ENCODE data around the gene DNAI2. TPM values are rescaled to one million over a fixed set of nuclear protein-coding genes. Genes with fewer than 3 reads are reported as not detected.

The DNAI2 gene
- total and polyA plus RNA-seq, 7 donors: 0.10 TPM; not detected in 6

GRCh38 chr17:74326506-74326905 lies 52.5 kb downstream of the DNAI2 start:
- intact Hi-C loops (cut with DNase I): no loop called here
- no peaks in the 10 kb centered on the region for H3K36me3 ChIP-seq
- peaks cover 11 to 55% (median 33%) of the 10 kb centered on the region in 3 donors for H3K27me3 ChIP-seq
- peaks cover 0 to 20% (median 15%) of the 10 kb centered on the region in 4 donors for H3K4me1 ChIP-seq
- H3K27ac ChIP-seq: no peak overlapping the region
- TF ChIP-seq POLR2A (IDR thresholded peaks at IDR 0.05): no peak
- TF ChIP-seq, protein P1, sequence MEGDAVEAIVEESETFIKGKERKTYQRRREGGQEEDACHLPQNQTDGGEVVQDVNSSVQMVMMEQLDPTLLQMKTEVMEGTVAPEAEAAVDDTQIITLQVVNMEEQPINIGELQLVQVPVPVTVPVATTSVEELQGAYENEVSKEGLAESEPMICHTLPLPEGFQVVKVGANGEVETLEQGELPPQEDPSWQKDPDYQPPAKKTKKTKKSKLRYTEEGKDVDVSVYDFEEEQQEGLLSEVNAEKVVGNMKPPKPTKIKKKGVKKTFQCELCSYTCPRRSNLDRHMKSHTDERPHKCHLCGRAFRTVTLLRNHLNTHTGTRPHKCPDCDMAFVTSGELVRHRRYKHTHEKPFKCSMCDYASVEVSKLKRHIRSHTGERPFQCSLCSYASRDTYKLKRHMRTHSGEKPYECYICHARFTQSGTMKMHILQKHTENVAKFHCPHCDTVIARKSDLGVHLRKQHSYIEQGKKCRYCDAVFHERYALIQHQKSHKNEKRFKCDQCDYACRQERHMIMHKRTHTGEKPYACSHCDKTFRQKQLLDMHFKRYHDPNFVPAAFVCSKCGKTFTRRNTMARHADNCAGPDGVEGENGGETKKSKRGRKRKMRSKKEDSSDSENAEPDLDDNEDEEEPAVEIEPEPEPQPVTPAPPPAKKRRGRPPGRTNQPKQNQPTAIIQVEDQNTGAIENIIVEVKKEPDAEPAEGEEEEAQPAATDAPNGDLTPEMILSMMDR (IDR thresholded peaks at IDR 0.05): no peak
- no peak for TF ChIP-seq POLR2AphosphoS5 (IDR thresholded peaks at IDR 0.05)
- no peak for TF ChIP-seq EP300 (IDR thresholded peaks at IDR 0.05)
- H3K9me3 ChIP-seq: no peaks in the 10 kb centered on the region
- WGBS, 2 donors: 20 to 30% methylated on average over 10 of the region's 10 CpGs
- H3K4me3 ChIP-seq: peak overlapping the region in 3 of 4 donors; percentile 32 to 45 (median 42)
- DNase-seq: no peak

DNA sequence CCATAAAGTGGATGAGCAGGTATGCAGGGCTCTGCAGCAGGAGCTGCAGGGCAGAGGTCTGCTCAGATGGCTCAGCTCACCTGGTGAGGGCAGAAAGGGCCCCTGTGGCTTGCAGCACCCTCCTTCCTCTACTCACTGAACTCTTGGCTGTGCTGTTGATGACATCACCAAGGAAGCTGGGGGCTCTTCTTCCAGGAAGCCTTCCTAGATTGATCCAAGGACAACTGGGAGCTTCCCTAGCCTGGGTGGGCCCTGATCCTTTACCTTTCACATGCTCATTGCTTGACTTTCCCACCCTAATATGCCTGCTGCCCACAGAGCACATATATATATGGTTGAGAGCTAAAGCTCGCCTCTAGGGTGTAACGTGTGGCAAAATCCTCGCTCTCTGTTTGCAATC lies 54.5 kb downstream of the DNAI2 start:
- TF ChIP-seq POLR2AphosphoS5 (IDR thresholded peaks at IDR 0.05) (no peak), POLR2A (IDR thresholded peaks at IDR 0.05) (no peak), EP300 (IDR thresholded peaks at IDR 0.05) (no peak)
- TF ChIP-seq, protein P1 (IDR thresholded peaks at IDR 0.05): no peak
- no peak for DNase-seq
- intact Hi-C loops (cut with DNase I): no loop called here
- Histone ChIP-seq H3K27me3 (peaks cover 11 to 58% (median 33%) of the 10 kb centered on the region in 3 donors), H3K4me3 (no peak overlapping the region), H3K9me3 (no peaks in the 10 kb centered on the region), H3K27ac (no peak overlapping the region), H3K4me1 (peaks cover 0 to 20% (median 15%) of the 10 kb centered on the region in 4 donors), H3K36me3 (no peaks in the 10 kb centered on the region)
- 91 to 93% methylated on average over 3 of the region's 3 CpGs for WGBS, 2 donors

- no peak for DNase-seq
- Histone ChIP-seq H3K9me3 (no peaks in the 10 kb centered on the region), H3K4me3 (no peak overlapping the region), H3K36me3 (no peaks in the 10 kb centered on the region), H3K27me3 (peaks cover 11 to 58% (median 33%) of the 10 kb centered on the region in 3 donors), H3K27ac (no peak overlapping the region), H3K4me1 (peaks cover 0 to 20% (median 15%) of the 10 kb centered on the region in 4 donors)
- 79 to 80% methylated on average over 3 of the region's 3 CpGs for WGBS, 2 donors
- TF ChIP-seq, protein P1 (IDR thresholded peaks at IDR 0.05): no peak
- no peak for TF ChIP-seq POLR2AphosphoS5 (IDR thresholded peaks at IDR 0.05)
- no peak for TF ChIP-seq EP300 (IDR thresholded peaks at IDR 0.05)
- no peak for TF ChIP-seq POLR2A (IDR thresholded peaks at IDR 0.05)
- intact Hi-C loops (cut with DNase I): no loop called here
Measured at GRCh38 chr17:74329378-74329777, 55.3 kb downstream of the DNAI2 start.

GRCh38 chr17:74330446-74330845 lies 56.4 kb downstream of the DNAI2 start:
- H3K27ac ChIP-seq: no peak overlapping the region
- 75 to 88% methylated on average over 8 of the region's 8 CpGs for WGBS, 2 donors
- H3K36me3 ChIP-seq: no peaks in the 10 kb centered on the region
- no peak for TF ChIP-seq EP300 (IDR thresholded peaks at IDR 0.05)
- TF ChIP-seq, protein P1 (IDR thresholded peaks at IDR 0.05): no peak
- TF ChIP-seq POLR2A (IDR thresholded peaks at IDR 0.05): no peak
- no peak for TF ChIP-seq POLR2AphosphoS5 (IDR thresholded peaks at IDR 0.05)
- intact Hi-C loops (cut with DNase I): no loop called here
- H3K4me1 ChIP-seq: peaks cover 0 to 15% (median 14%) of the 10 kb centered on the region in 4 donors
- H3K9me3 ChIP-seq: peaks cover 0 to 2% (median 0%) of the 10 kb centered on the region in 4 donors
- H3K4me3 ChIP-seq: no peak overlapping the region
- peaks cover 11 to 47% (median 32%) of the 10 kb centered on the region in 3 donors for H3K27me3 ChIP-seq
- DNase-seq: no peak

Measured in sigmoid colon (tissue), 7 donors.